ENCODE measurements around the gene USP1.

Gene USP1

GRCh38 chr1:62493656-62494055 is 56.8 kb downstream of the USP1 start:
- no peak for DNase-seq

GRCh38 chr1:62494137-62494536 is 57.3 kb downstream of the USP1 start:
- DNase-seq: no peak

GRCh38 chr1:62500210-62500609 is 63.4 kb downstream of the USP1 start:
- DNase-seq: no peak
